Measurements from ENCODE around the gene RAPGEFL1. TPM values are rescaled to one million over a fixed set of nuclear protein-coding genes. Genes with fewer than 3 reads are reported as not detected.

The RAPGEFL1 gene
- total RNA-seq, 1 experiment from 2014 or later: 57.9 TPM

GRCh38 chr17:40174514-40174913 is 2.8 kb upstream of the RAPGEFL1 start:
- peaks cover 83% of the 10 kb centered on the region for H3K36me3 Mint-ChIP-seq (ENCODE audit: insufficient read depth, unreplicated experiment)

GRCh38 chr17:40175928-40176753 is 1.1 kb upstream of the RAPGEFL1 start:
- Mint-ChIP-seq H3K4me3 (ENCODE audit: low read depth, unreplicated experiment) (peak overlapping the region; percentile 76), H3K27me3 (ENCODE audit: unreplicated experiment) (no peaks in the 10 kb centered on the region), H3K4me1 (ENCODE audit: low read depth, unreplicated experiment) (peaks cover 46% of the 10 kb centered on the region), H3K27ac (ENCODE audit: unreplicated experiment) (peak overlapping the region; percentile 61), H3K9me3 (ENCODE audit: low read depth, unreplicated experiment) (no peaks in the 10 kb centered on the region), H3K36me3 (ENCODE audit: insufficient read depth, unreplicated experiment) (peaks cover 81% of the 10 kb centered on the region)
- intact Hi-C loops (cut with micrococcal nuclease; ENCODE audit: unreplicated experiment): loop anchor here (2.0 kb wide), 1 partner anchor 63 kb away; no protein-coding TSS in a partner anchor
- DNase-seq: peak; percentile 94
- BruUV-seq (replicated peaks): no TSS peak
- CTCF ChIA-PET: interaction anchor here (0.5 to 9.2 kb wide), 27 partner anchors 8 to 1477 kb away, joined by 3 to 145 read pairs (median 5); partner anchors contain the start of genes CASC3, MED24, TOP2A and WIPF2
- no peak for TF ChIP-seq CTCF (IDR thresholded peaks at IDR 0.05; ENCODE audit: unreplicated experiment)

More at GRCh38 chr17:40174514-40174913, 2.8 kb upstream of the RAPGEFL1 start:
- Mint-ChIP-seq H3K4me1 (ENCODE audit: low read depth, unreplicated experiment) (peaks cover 30% of the 10 kb centered on the region), H3K27ac (ENCODE audit: unreplicated experiment) (no peak overlapping the region), H3K27me3 (ENCODE audit: unreplicated experiment) (no peaks in the 10 kb centered on the region), H3K4me3 (ENCODE audit: low read depth, unreplicated experiment) (no peak overlapping the region), H3K9me3 (ENCODE audit: low read depth, unreplicated experiment) (no peaks in the 10 kb centered on the region)
- intact Hi-C loops (cut with micrococcal nuclease; ENCODE audit: unreplicated experiment): no loop called here
- TF ChIP-seq CTCF (IDR thresholded peaks at IDR 0.05; ENCODE audit: unreplicated experiment): no peak
- DNase-seq: no peak
- BruUV-seq (replicated peaks): no TSS peak
- CTCF ChIA-PET: interaction anchor here (0.5 to 9.2 kb wide), 27 partner anchors 8 to 913 kb away, joined by 3 to 145 read pairs (median 4); partner anchors contain the start of genes CASC3, NR1D1 and WIPF2

- no peaks in the 10 kb centered on the region for H3K27me3 Mint-ChIP-seq (ENCODE audit: unreplicated experiment)
- CTCF ChIA-PET: interaction anchor here (0.6 to 9.2 kb wide), 17 partner anchors 8 to 218 kb away, joined by 3 to 145 read pairs (median 7); partner anchors contain the start of genes CASC3 and WIPF2
Measured at GRCh38 chr17:40176754-40177110, 538 bp upstream of the RAPGEFL1 start.

More at GRCh38 chr17:40176754-40177110, 538 bp upstream of the RAPGEFL1 start:
- H3K4me1 Mint-ChIP-seq (ENCODE audit: low read depth, unreplicated experiment): peaks cover 51% of the 10 kb centered on the region
- TF ChIP-seq CTCF (IDR thresholded peaks at IDR 0.05; ENCODE audit: unreplicated experiment): no peak
- peaks cover 80% of the 10 kb centered on the region for H3K36me3 Mint-ChIP-seq (ENCODE audit: insufficient read depth, unreplicated experiment)
- peak overlapping the region; percentile 61 for H3K27ac Mint-ChIP-seq (ENCODE audit: unreplicated experiment)
- intact Hi-C loops (cut with micrococcal nuclease; ENCODE audit: unreplicated experiment): loop anchor here (2.0 kb wide), 1 partner anchor 64 kb away; no protein-coding TSS in a partner anchor
- TSS peak; percentile 83 for BruUV-seq (replicated peaks)
- no peaks in the 10 kb centered on the region for H3K9me3 Mint-ChIP-seq (ENCODE audit: low read depth, unreplicated experiment)
- DNase-seq: peak; percentile 66
- peak overlapping the region; percentile 76 for H3K4me3 Mint-ChIP-seq (ENCODE audit: low read depth, unreplicated experiment)

Measured in Calu3 (cell line).